MM.1S (cell line): ENCODE measurements around the gene MAGI2.

Source experiments
- DNase-seq: peaks from one replicate; pipeline ENCODE4 v3.0.0-alpha.2; 2015
- H2AFZ ChIP-seq: fragments of 300-600 bp; sonication (generic); 2 replicates; pipeline ENCODE4 v1.6.0; 2016; ENCODE audit warnings: antibody characterized with exemption, low read length
- H3F3A ChIP-seq: fragments of 300-600 bp; sonication (generic); 2 replicates; pipeline ENCODE4 v1.6.1; 2016; ENCODE audit warnings: mild to moderate bottlenecking, antibody characterized with exemption, low read length, moderate library complexity, mixed read lengths; ENCODE audit not compliant: insufficient read depth
- H3K27ac ChIP-seq: fragments of 300-600 bp; sonication (generic); 2 replicates; pipeline ENCODE4 v1.5.1; 2016; ENCODE audit warnings: mild to moderate bottlenecking, low read length
- H3K27me3 ChIP-seq: fragments of 300-600 bp; sonication (generic); replicated peaks from 2 replicates; pipeline ENCODE4 v1.6.0; 2016; ENCODE audit warnings: low read length; ENCODE audit not compliant: insufficient read depth
- H3K36me3 ChIP-seq: fragments of 300-600 bp; sonication (generic); replicated peaks from 2 replicates; pipeline ENCODE4 v1.6.1; 2016; ENCODE audit warnings: mild to moderate bottlenecking, low read length, mixed read lengths; ENCODE audit not compliant: insufficient read depth
- H3K4me1 ChIP-seq: fragments of 300-600 bp; sonication (generic); 2 replicates; pipeline ENCODE4 v1.6.1; 2016; ENCODE audit warnings: low read length, mixed read lengths
- H3K4me2 ChIP-seq: fragments of 300-600 bp; sonication (generic); 2 replicates; pipeline ENCODE4 v1.6.0; 2016; ENCODE audit warnings: low read depth, low read length
- H3K4me3 ChIP-seq: fragments of 300-600 bp; sonication (generic); 2 replicates; pipeline ENCODE4 v1.5.1; 2016; ENCODE audit warnings: low read length, mixed read lengths
- H3K79me2 ChIP-seq: fragments of 300-600 bp; sonication (generic); 2 replicates; pipeline ENCODE4 v1.6.1; 2016; ENCODE audit warnings: mixed run types, low read length, mixed read lengths
- H3K9ac ChIP-seq: fragments of 300-600 bp; sonication (generic); 2 replicates; pipeline ENCODE4 v1.6.1; 2016; ENCODE audit warnings: low read length, mixed read lengths
- H3K9me2 ChIP-seq: fragments of 300-600 bp; sonication (generic); replicated peaks from 2 replicates; pipeline ENCODE4 v1.6.1; 2016; ENCODE audit warnings: mild to moderate bottlenecking, low read length, mixed read lengths; ENCODE audit not compliant: insufficient read depth
- H3K9me3 ChIP-seq: fragments of 300-600 bp; sonication (generic); replicated peaks from 2 replicates; pipeline ENCODE4 v1.6.1; 2016; ENCODE audit warnings: mild to moderate bottlenecking, low read length, mixed read lengths; ENCODE audit not compliant: insufficient read depth
- H4K20me1 ChIP-seq: fragments of 300-600 bp; sonication (generic); 2 replicates; pipeline ENCODE4 v1.6.1; 2016; ENCODE audit warnings: mild to moderate bottlenecking, low read length, moderate library complexity, mixed read lengths; ENCODE audit not compliant: insufficient read depth
- CTCF ChIP-seq: fragments of 300-600 bp; sonication (generic); IDR thresholded peaks from 2 replicates; pipeline ENCODE4 v1.5.1; 2016; ENCODE audit warnings: antibody characterized with exemption, low read length, mixed read lengths
- EZH2 ChIP-seq: fragments of 300-600 bp; sonication (generic); optimal IDR thresholded peaks from 2 replicates; pipeline ENCODE3; 2017; ENCODE audit warnings: low read depth, mild to moderate bottlenecking, antibody characterized with exemption, low read length, mixed read lengths
- EZH2phosphoT487 ChIP-seq: fragments of 300-600 bp; sonication (generic); IDR thresholded peaks from 2 replicates; pipeline ENCODE4 v1.6.1; 2018; ENCODE audit warnings: antibody characterized with exemption, low read length

MAGI2 gene

GRCh38 chr7:79091011-79091410 is 362.5 kb downstream of the MAGI2 start:
- Histone ChIP-seq H3K9me3 (no peaks in the 10 kb centered on the region), H3F3A (no peaks in the 10 kb centered on the region), H3K4me1 (no peaks in the 10 kb centered on the region), H3K27me3 (no peaks in the 10 kb centered on the region), H4K20me1 (no peaks in the 10 kb centered on the region), H3K4me3 (no peak overlapping the region), H3K79me2 (no peaks in the 10 kb centered on the region), H2AFZ (no peak overlapping the region), H3K9ac (no peak overlapping the region), H3K36me3 (no peaks in the 10 kb centered on the region), H3K4me2 (no peak overlapping the region), H3K9me2 (no peaks in the 10 kb centered on the region), H3K27ac (no peak overlapping the region)
- TF ChIP-seq EZH2 (no peak), CTCF (no peak), EZH2phosphoT487 (no peak)
- no peak for DNase-seq

- Histone ChIP-seq H3K9me2 (no peaks in the 10 kb centered on the region), H3K4me2 (no peak overlapping the region), H3K27ac (no peak overlapping the region), H3K9ac (no peak overlapping the region), H3F3A (no peaks in the 10 kb centered on the region), H3K4me1 (no peaks in the 10 kb centered on the region), H3K79me2 (no peaks in the 10 kb centered on the region), H3K27me3 (no peaks in the 10 kb centered on the region), H2AFZ (no peak overlapping the region), H4K20me1 (no peaks in the 10 kb centered on the region), H3K4me3 (no peak overlapping the region), H3K9me3 (no peaks in the 10 kb centered on the region), H3K36me3 (no peaks in the 10 kb centered on the region)
- no peak for DNase-seq
- TF ChIP-seq EZH2: no peak
- TF ChIP-seq CTCF: no peak
- no peak for TF ChIP-seq EZH2phosphoT487
These were observed 362.9 kb downstream of the MAGI2 start for GRCh38 chr7:79090543-79090942.

- no peak for DNase-seq
- Histone ChIP-seq H3K4me2 (no peak overlapping the region), H3K4me3 (no peak overlapping the region), H3K9me3 (no peaks in the 10 kb centered on the region; the same call in 1 of the 2 replicates), H3K27ac (no peak overlapping the region), H4K20me1 (no peaks in the 10 kb centered on the region), H3K9me2 (no peaks in the 10 kb centered on the region), H3K4me1 (no peaks in the 10 kb centered on the region), H3K36me3 (no peaks in the 10 kb centered on the region), H3K79me2 (no peaks in the 10 kb centered on the region), H3K27me3 (no peaks in the 10 kb centered on the region), H3F3A (no peaks in the 10 kb centered on the region), H2AFZ (no peak overlapping the region), H3K9ac (no peak overlapping the region)
- TF ChIP-seq EZH2 (no peak), CTCF (no peak), EZH2phosphoT487 (no peak)
These were observed 369.0 kb downstream of the MAGI2 start for GRCh38 chr7:79084423-79084822.
